ENCODE measurements around the gene FAM131B.

DNA sequence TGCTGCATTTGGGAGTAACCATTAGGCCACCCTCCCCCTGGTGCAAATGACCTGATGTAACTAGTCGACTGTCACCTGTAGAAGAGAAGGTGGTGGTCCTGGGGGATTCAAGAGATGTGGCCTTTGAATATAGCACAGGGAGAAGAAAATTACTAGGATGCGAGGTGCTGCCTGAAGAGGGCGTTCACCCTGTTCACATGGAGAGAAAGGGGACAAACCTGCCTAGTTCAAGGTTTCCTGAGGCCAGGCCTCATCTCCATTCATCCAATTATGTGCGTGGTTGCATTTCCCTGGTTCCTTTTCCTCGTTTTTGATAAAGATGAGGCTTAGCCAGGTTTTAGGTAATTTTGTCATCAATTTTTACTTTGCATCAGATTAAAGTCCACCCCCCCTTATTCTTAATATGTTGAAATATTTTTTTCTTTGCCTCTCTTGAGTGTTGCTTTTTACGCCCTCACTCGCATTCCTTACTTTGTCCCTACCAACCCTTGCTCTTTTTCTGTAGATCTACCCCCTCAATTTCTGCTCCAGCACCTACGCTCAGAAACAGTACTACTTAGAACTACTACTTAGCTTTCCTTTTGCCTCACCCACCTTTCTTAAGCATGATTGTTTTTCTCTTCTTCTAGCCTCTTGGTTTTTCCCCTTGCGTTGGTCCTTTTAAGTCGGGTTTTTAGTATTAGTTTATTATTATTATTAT, 32.9 kb downstream of the FAM131B start:
- no peak for TF ChIP-seq ZNF70 (CRISPR knock-in tag; IDR thresholded peaks at IDR 0.05)
- no peak for TF ChIP-seq ISL1 (CRISPR knock-in tag; IDR thresholded peaks at IDR 0.05)
- no peak for TF ChIP-seq TCF4 (CRISPR knock-in tag; IDR thresholded peaks at IDR 0.05; ENCODE audit: borderline replicate concordance)
- TF ChIP-seq, protein P1, sequence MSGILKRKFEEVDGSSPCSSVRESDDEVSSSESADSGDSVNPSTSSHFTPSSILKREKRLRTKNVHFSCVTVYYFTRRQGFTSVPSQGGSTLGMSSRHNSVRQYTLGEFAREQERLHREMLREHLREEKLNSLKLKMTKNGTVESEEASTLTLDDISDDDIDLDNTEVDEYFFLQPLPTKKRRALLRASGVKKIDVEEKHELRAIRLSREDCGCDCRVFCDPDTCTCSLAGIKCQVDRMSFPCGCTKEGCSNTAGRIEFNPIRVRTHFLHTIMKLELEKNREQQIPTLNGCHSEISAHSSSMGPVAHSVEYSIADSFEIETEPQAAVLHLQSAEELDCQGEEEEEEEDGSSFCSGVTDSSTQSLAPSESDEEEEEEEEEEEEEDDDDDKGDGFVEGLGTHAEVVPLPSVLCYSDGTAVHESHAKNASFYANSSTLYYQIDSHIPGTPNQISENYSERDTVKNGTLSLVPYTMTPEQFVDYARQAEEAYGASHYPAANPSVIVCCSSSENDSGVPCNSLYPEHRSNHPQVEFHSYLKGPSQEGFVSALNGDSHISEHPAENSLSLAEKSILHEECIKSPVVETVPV (CRISPR knock-in tag; IDR thresholded peaks at IDR 0.05), result no peak
- TF ChIP-seq, protein P2, sequence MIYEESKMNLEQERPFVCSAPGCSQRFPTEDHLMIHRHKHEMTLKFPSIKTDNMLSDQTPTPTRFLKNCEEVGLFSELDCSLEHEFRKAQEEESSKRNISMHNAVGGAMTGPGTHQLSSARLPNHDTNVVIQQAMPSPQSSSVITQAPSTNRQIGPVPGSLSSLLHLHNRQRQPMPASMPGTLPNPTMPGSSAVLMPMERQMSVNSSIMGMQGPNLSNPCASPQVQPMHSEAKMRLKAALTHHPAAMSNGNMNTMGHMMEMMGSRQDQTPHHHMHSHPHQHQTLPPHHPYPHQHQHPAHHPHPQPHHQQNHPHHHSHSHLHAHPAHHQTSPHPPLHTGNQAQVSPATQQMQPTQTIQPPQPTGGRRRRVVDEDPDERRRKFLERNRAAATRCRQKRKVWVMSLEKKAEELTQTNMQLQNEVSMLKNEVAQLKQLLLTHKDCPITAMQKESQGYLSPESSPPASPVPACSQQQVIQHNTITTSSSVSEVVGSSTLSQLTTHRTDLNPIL (CRISPR knock-in tag; IDR thresholded peaks at IDR 0.05; ENCODE audit: low read depth), result no peak
- TF ChIP-seq SNAI2 (CRISPR knock-in tag; IDR thresholded peaks at IDR 0.05), result no peak
- no peak for TF ChIP-seq RARB (CRISPR knock-in tag; IDR thresholded peaks at IDR 0.05)
- TF ChIP-seq OSR1 (CRISPR knock-in tag; IDR thresholded peaks at IDR 0.05), result no peak

All from SK-N-SH treated with all-trans-retinoic acid at 6 μM for 48 hours (cell line).